H9 (cell line): ENCODE data around the gene BIN1. TPM values are rescaled to one million over a fixed set of nuclear protein-coding genes. Genes with fewer than 3 reads are reported as not detected.

Source experiments
- DNase-seq: peaks from one replicate; pipeline ENCODE4 v3.0.0-alpha.2; 2017
- H2AFZ ChIP-seq: one replicate; pipeline ENCODE4 v1.6.1; 2013; ENCODE audit warnings: mild to moderate bottlenecking, low read length, control low read depth, moderate library complexity
- H2AK5ac ChIP-seq: 2 replicates; pipeline ENCODE4 v1.6.1; 2013; ENCODE audit warnings: low read length, control low read depth, mixed read lengths; ENCODE audit not compliant: insufficient read length
- H2BK120ac ChIP-seq: one replicate; pipeline ENCODE4 v1.6.1; 2013; ENCODE audit warnings: low read depth, mild to moderate bottlenecking, low read length, control low read depth, inconsistent platforms; ENCODE audit not compliant: poor library complexity, severe bottlenecking
- H2BK12ac ChIP-seq: 2 replicates; pipeline ENCODE4 v1.6.1; 2013; ENCODE audit warnings: low read length, control low read depth, mixed read lengths, low read depth; ENCODE audit not compliant: insufficient read length
- H2BK15ac ChIP-seq: 2 replicates; pipeline ENCODE4 v1.6.1; 2013; ENCODE audit warnings: low read depth, low read length, control low read depth
- H2BK20ac ChIP-seq: one replicate; pipeline ENCODE4 v1.6.1; 2013; ENCODE audit warnings: low read depth, mild to moderate bottlenecking, low read length, control low read depth, inconsistent platforms; ENCODE audit not compliant: poor library complexity, severe bottlenecking
- H2BK5ac ChIP-seq: 2 replicates; pipeline ENCODE4 v1.6.1; 2013; ENCODE audit warnings: low read length, control low read depth, mixed read lengths; ENCODE audit not compliant: insufficient read length
- H3K14ac ChIP-seq: 2 replicates; pipeline ENCODE4 v1.6.1; 2013; ENCODE audit warnings: low read length, control low read depth; ENCODE audit not compliant: insufficient read depth
- H3K18ac ChIP-seq: 2 replicates; pipeline ENCODE4 v1.6.1; 2013; ENCODE audit warnings: low read depth, mild to moderate bottlenecking, mixed read lengths, low read length, control low read depth; ENCODE audit not compliant: insufficient read length
- H3K23ac ChIP-seq: 2 replicates; pipeline ENCODE4 v1.6.1; 2013; ENCODE audit warnings: low read length, control low read depth, mixed read lengths, low read depth; ENCODE audit not compliant: insufficient read length
- H3K23me2 ChIP-seq: 2 replicates; pipeline ENCODE4 v1.6.1; 2013; ENCODE audit warnings: low read depth, mild to moderate bottlenecking, mixed read lengths, low read length, control low read depth; ENCODE audit not compliant: insufficient read length, poor library complexity, severe bottlenecking
- H3K27ac ChIP-seq: 2 replicates; pipeline ENCODE4 v1.5.1; 2013; ENCODE audit warnings: low read length, control low read depth, mixed read lengths, low read depth; ENCODE audit not compliant: insufficient read length
- H3K27me3 ChIP-seq: 2 replicates; pipeline ENCODE4 v1.6.1; 2013; ENCODE audit warnings: low read length, control low read depth, inconsistent platforms; ENCODE audit not compliant: insufficient read depth
- H3K4ac ChIP-seq: 2 replicates; pipeline ENCODE4 v1.6.1; 2013; ENCODE audit warnings: low read depth, mild to moderate bottlenecking, control low read depth, inconsistent platforms, low read length, moderate library complexity
- H3K4me1 ChIP-seq: 2 replicates; pipeline ENCODE4 v1.6.1; 2013; ENCODE audit warnings: low read length, control low read depth, inconsistent platforms; ENCODE audit not compliant: insufficient read depth
- H3K4me2 ChIP-seq: 2 replicates; pipeline ENCODE4 v1.6.1; 2013; ENCODE audit warnings: low read length, control low read depth, mixed read lengths; ENCODE audit not compliant: insufficient read length, insufficient read depth
- H3K56ac ChIP-seq: 2 replicates; pipeline ENCODE4 v1.6.1; 2013; ENCODE audit warnings: low read depth, mild to moderate bottlenecking, mixed read lengths, low read length, control low read depth; ENCODE audit not compliant: insufficient read length
- H3K79me1 ChIP-seq: 2 replicates; pipeline ENCODE4 v1.6.1; 2013; ENCODE audit warnings: low read depth, mild to moderate bottlenecking, moderate library complexity, low read length, control low read depth, inconsistent platforms; ENCODE audit not compliant: insufficient read depth, poor library complexity, severe bottlenecking
- H3K79me2 ChIP-seq: 2 replicates; pipeline ENCODE4 v1.6.1; 2013; ENCODE audit warnings: low read length, control low read depth, inconsistent platforms; ENCODE audit not compliant: insufficient read depth
- H3K9ac ChIP-seq: 2 replicates; pipeline ENCODE4 v1.6.1; 2013; ENCODE audit warnings: low read length, control low read depth, mixed read lengths; ENCODE audit not compliant: insufficient read length; ENCODE audit errors: extremely low read depth
- H3K9me3 ChIP-seq: one replicate; pipeline ENCODE4 v1.6.1; 2013; ENCODE audit warnings: low read depth, low read length, inconsistent platforms; ENCODE audit not compliant: control insufficient read depth
- H3T11ph ChIP-seq: one replicate; pipeline ENCODE4 v1.6.1; 2013; ENCODE audit warnings: mild to moderate bottlenecking, low read length, control low read depth, inconsistent platforms
- H4K20me1 ChIP-seq: one replicate; pipeline ENCODE4 v1.6.1; 2013; ENCODE audit not compliant: control insufficient read depth, insufficient read length, insufficient read depth
- H4K5ac ChIP-seq: 2 replicates; pipeline ENCODE4 v1.6.1; 2013; ENCODE audit warnings: low read depth, mild to moderate bottlenecking, mixed read lengths, low read length, control low read depth; ENCODE audit not compliant: insufficient read length
- H4K8ac ChIP-seq: replicated peaks from 2 replicates; pipeline ENCODE4 v1.6.1; 2013; ENCODE audit warnings: low read length, control low read depth, mixed read lengths, low read depth; ENCODE audit not compliant: insufficient read length
- H4K91ac ChIP-seq: 2 replicates; pipeline ENCODE4 v1.6.1; 2013; ENCODE audit warnings: low read depth, mild to moderate bottlenecking, moderate library complexity, mixed read lengths, low read length, control low read depth; ENCODE audit not compliant: insufficient read length
- H3K27ac Mint-ChIP-seq, 3 experiments: 2 replicates in 2 of 3; 3 replicates in 1 of 3; pipeline ENCODE4 v1.8.0; 2020 to 2021; ENCODE audit warnings: mixed read lengths in 3 of 3, mild to moderate bottlenecking in 1 of 3, moderate library complexity in 1 of 3
- H3K27me3 Mint-ChIP-seq: 2 replicates; pipeline ENCODE4 v1.8.0; 2021; ENCODE audit warnings: low read depth, mild to moderate bottlenecking, moderate library complexity, mixed read lengths
- H3K36me3 Mint-ChIP-seq, 3 experiments: 2 replicates in 2 of 3; 3 replicates in 1 of 3; pipeline ENCODE4 v1.8.0; 2020 to 2021; ENCODE audit warnings: low read depth in 3 of 3, mixed read lengths in 3 of 3; ENCODE audit not compliant: insufficient read depth in 1 of 3
- H3K4me1 Mint-ChIP-seq, 2 experiments: 2 replicates each; pipeline ENCODE4 v1.8.0; 2020; ENCODE audit warnings: mixed read lengths in 2 of 2
- H3K4me3 Mint-ChIP-seq, 2 experiments: 2 replicates in 1 of 2; 3 replicates in 1 of 2; pipeline ENCODE4 v1.8.0; 2020 to 2021; ENCODE audit warnings: mild to moderate bottlenecking in 2 of 2, mixed read lengths in 2 of 2, moderate library complexity in 1 of 2
- H3K9me3 Mint-ChIP-seq, 2 experiments: 2 replicates in 1 of 2; 3 replicates in 1 of 2; pipeline ENCODE4 v1.8.0; 2020; ENCODE audit warnings: mild to moderate bottlenecking in 2 of 2, mixed read lengths in 2 of 2, moderate library complexity in 1 of 2
- WGBS: extraction: QIAGEN DNeasy Blood & Tissue Kit; methylation state at CpG from one replicate; pipeline ENCODE4 v1.1.7; 2013; ENCODE audit warnings: missing lambda C conversion rate, low lambda C conversion rate, mixed read lengths; ENCODE audit not compliant: insufficient read length; ENCODE audit errors: extremely low coverage; 5-methylcytosine and 5-hydroxymethylcytosine counted together
- total RNA-seq: library from RNA; stranded (reverse); gene quantifications from 2 replicates; pipeline ENCODE4 v1.2.1, GENCODE V29; 2021
- TF ChIP-seq, protein P1 (sequence below): fragments of 200-600 bp; sonication (generic); conservative IDR thresholded peaks from 3 replicates; pipeline ENCODE4 v1.8.0; 2021; ENCODE audit warnings: antibody characterized with exemption, mild to moderate bottlenecking

The BIN1 gene
- total RNA-seq, 1 experiment from 2014 or later = 32.0 TPM

DNA sequence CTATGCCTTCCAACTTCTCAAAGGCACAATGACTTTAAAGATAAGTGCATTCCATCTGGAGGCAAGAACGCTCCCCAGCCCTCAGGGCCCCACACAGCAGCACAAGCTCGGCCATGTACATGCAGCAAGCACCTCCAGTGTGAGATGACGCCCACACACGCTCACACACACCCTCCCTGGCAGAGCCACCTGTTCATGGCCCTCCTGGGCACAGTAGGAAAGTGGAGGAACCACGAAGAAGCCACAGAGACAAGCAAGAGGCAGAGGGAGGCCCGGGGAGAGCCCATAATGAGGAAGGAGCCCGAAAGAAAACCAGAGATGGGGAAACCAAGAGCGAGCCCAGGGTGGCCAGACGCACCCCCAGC lies 21.7 kb downstream of the BIN1 start:
- no peak overlapping the region for H3K56ac ChIP-seq
- H3K9me3 Mint-ChIP-seq = no peaks in the 10 kb centered on the region; a peak in 1 of 5 replicates
- no peak overlapping the region for H4K5ac ChIP-seq
- H3K4me3 Mint-ChIP-seq = no peak overlapping the region
- no peak overlapping the region for H3K9ac ChIP-seq
- no peak overlapping the region for H2BK120ac ChIP-seq
- no peak overlapping the region for H2AK5ac ChIP-seq
- peaks cover 38 to 56% of the 10 kb centered on the region in 2 experiments for H3K4me1 Mint-ChIP-seq
- no peaks in the 10 kb centered on the region for H3K9me3 ChIP-seq
- H3K79me1 ChIP-seq = peaks cover 2% of the 10 kb centered on the region
- H3K27me3 ChIP-seq = no peaks in the 10 kb centered on the region
- H3K14ac ChIP-seq = no peak overlapping the region; the same call in 1 of the 2 replicates
- H4K91ac ChIP-seq = no peak overlapping the region
- H3K4me1 ChIP-seq = no peaks in the 10 kb centered on the region; the same call in 1 of the 2 replicates
- H3K79me2 ChIP-seq = no peaks in the 10 kb centered on the region; the same call in 1 of the 2 replicates
- no peak overlapping the region for H2BK12ac ChIP-seq
- peaks cover 3% of the 10 kb centered on the region for H4K20me1 ChIP-seq
- no peaks in the 10 kb centered on the region; a peak in 2 of 7 replicates for H3K36me3 Mint-ChIP-seq
- no peak overlapping the region for H3K4me2 ChIP-seq
- no peak overlapping the region for H2BK20ac ChIP-seq
- H2AFZ ChIP-seq = no peak overlapping the region
- WGBS = no CpG with 5 or more reads among the region's 9 CpGs
- no peak overlapping the region for H3K27ac ChIP-seq
- TF ChIP-seq, protein P1, sequence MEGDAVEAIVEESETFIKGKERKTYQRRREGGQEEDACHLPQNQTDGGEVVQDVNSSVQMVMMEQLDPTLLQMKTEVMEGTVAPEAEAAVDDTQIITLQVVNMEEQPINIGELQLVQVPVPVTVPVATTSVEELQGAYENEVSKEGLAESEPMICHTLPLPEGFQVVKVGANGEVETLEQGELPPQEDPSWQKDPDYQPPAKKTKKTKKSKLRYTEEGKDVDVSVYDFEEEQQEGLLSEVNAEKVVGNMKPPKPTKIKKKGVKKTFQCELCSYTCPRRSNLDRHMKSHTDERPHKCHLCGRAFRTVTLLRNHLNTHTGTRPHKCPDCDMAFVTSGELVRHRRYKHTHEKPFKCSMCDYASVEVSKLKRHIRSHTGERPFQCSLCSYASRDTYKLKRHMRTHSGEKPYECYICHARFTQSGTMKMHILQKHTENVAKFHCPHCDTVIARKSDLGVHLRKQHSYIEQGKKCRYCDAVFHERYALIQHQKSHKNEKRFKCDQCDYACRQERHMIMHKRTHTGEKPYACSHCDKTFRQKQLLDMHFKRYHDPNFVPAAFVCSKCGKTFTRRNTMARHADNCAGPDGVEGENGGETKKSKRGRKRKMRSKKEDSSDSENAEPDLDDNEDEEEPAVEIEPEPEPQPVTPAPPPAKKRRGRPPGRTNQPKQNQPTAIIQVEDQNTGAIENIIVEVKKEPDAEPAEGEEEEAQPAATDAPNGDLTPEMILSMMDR = no peak
- H3K4ac ChIP-seq = no peak overlapping the region
- no peaks in the 10 kb centered on the region for H3K27me3 Mint-ChIP-seq
- H3K23me2 ChIP-seq = no peaks in the 10 kb centered on the region
- DNase-seq = no peak
- H3K18ac ChIP-seq = no peak overlapping the region
- peak overlapping the region in 2 of 3 experiments; percentile 11 to 83; a peak in 1 of 7 replicates for H3K27ac Mint-ChIP-seq
- no peak overlapping the region for H2BK5ac ChIP-seq
- H3K23ac ChIP-seq = no peak overlapping the region
- no peak overlapping the region for H3T11ph ChIP-seq
- no peak overlapping the region for H4K8ac ChIP-seq
- H2BK15ac ChIP-seq = no peak overlapping the region
